HepG2 (cell line): Measurements from ENCODE around the gene KAT14. TPM values are rescaled to one million over a fixed set of nuclear protein-coding genes. Genes with fewer than 3 reads are reported as not detected.

Experiments
- AFF4 ChIP-seq: sonication (generic); formaldehyde crosslinking; IDR thresholded peaks from 2 replicates; pipeline ENCODE4 v1.4.0; 2020; ENCODE audit warnings: missing genetic modification reagents
- AHR ChIP-seq: IDR thresholded peaks from 2 replicates; pipeline ENCODE4 v1.6.1; 2018; ENCODE audit warnings: missing genetic modification reagents, missing compliant biosample characterization
- ARID5B ChIP-seq: IDR thresholded peaks from 2 replicates; pipeline ENCODE4 v1.4.0; 2020; ENCODE audit warnings: mild to moderate bottlenecking, missing genetic modification reagents
- FOSL1 ChIP-seq: sonication (generic); formaldehyde crosslinking; IDR thresholded peaks from 2 replicates; pipeline ENCODE4 v1.9.0; 2021; ENCODE audit warnings: missing genetic modification reagents, borderline replicate concordance
- JUND ChIP-seq: sonication (generic); formaldehyde crosslinking; IDR thresholded peaks from 2 replicates; pipeline ENCODE4 v1.8.0; 2022; ENCODE audit warnings: mild to moderate bottlenecking, missing genetic modification reagents
- KMT2A ChIP-seq: sonication (generic); formaldehyde crosslinking; IDR thresholded peaks from 2 replicates; pipeline ENCODE4 v1.4.0; 2020; ENCODE audit warnings: missing genetic modification reagents
- ONECUT2 ChIP-seq: sonication (generic); formaldehyde crosslinking; IDR thresholded peaks from 2 replicates; pipeline ENCODE4 v1.4.0; 2020; ENCODE audit warnings: missing genetic modification reagents
- PLSCR1 ChIP-seq: sonication (generic); formaldehyde crosslinking; IDR thresholded peaks from 2 replicates; pipeline ENCODE4 v1.5.0; 2020; ENCODE audit warnings: missing genetic modification reagents, mild to moderate bottlenecking, borderline replicate concordance
- ZFP91 ChIP-seq: sonication (generic); formaldehyde crosslinking; IDR thresholded peaks from 2 replicates; pipeline ENCODE4 v1.9.0; 2022; ENCODE audit warnings: missing genetic modification reagents, mild to moderate bottlenecking, borderline replicate concordance
- ZNF496 ChIP-seq: sonication (generic); formaldehyde crosslinking; IDR thresholded peaks from 2 replicates; pipeline ENCODE4 v1.8.1; 2023; ENCODE audit warnings: mild to moderate bottlenecking, moderate library complexity, missing genetic modification reagents; ENCODE audit not compliant: insufficient replicate concordance
- ZNF609 ChIP-seq: sonication (generic); formaldehyde crosslinking; IDR thresholded peaks from 2 replicates; pipeline ENCODE4 v1.4.0; 2020; ENCODE audit warnings: mild to moderate bottlenecking, missing genetic modification reagents, borderline replicate concordance
- polyA plus RNA-seq, 8 experiments: library from polyadenylated mRNA; depleted of rRNA in 3 of 8; stranded (reverse) in 7 of 8; unstranded in 1 of 8; fragments of >200 nt; fragmentation: Illumina TruSeq in 4 of 8; extraction: Trizol in 4 of 8; gene quantifications; 2 replicates each; pipeline versions ENCODE4 v1.2.1 to v1.2.3, GENCODE V29; 2011 to 2016; ENCODE audit warnings: low read depth in 4 of 8, missing spikeins in 1 of 8, mixed read lengths in 1 of 8; ENCODE audit not compliant: insufficient read depth in 1 of 8
- total RNA-seq, 5 experiments: library from RNA; depleted of rRNA; stranded (reverse); fragments of >200 nt; fragmentation: Illumina TruSeq; extraction: Trizol; gene quantifications; 2 replicates each; pipeline ENCODE4 v1.2.3, GENCODE V29; 2016; ENCODE audit warnings: low read depth in 1 of 5

Gene KAT14
- total and polyA plus RNA-seq, 2 of the 13 experiments (the other 11 are each of a cell fraction or from before 2014, with no cell fraction given), result 5.1 to 15.1 TPM

GRCh38 chr20:18144541-18145099 is 7.0 kb downstream of the KAT14 start (continued):
- TF ChIP-seq ZNF609, result peak; percentile 41; the same call in 1 of the 2 replicates
- 0 out of 2 replicates have a peak, but pooled peaks have one; percentile 16 for TF ChIP-seq ONECUT2 (CRISPR knock-in tag)
- TF ChIP-seq ZNF496 (CRISPR knock-in tag), result no peak
- no peak for TF ChIP-seq AFF4
- TF ChIP-seq JUND (CRISPR knock-in tag), result peak; percentile 81
- no peak for TF ChIP-seq PLSCR1 (CRISPR knock-in tag)
- TF ChIP-seq ZFP91 (CRISPR knock-in tag), result no peak; the same call in 1 of the 2 replicates
- TF ChIP-seq AHR (CRISPR knock-in tag), result no peak
- TF ChIP-seq FOSL1, result no peak; the same call in 1 of the 2 replicates
- TF ChIP-seq KMT2A (CRISPR knock-in tag), result no peak
- peak; percentile 71 for TF ChIP-seq ARID5B (CRISPR knock-in tag)
